NCI-H524 treated with DMSO at 0.1 percent for 48 hours (cell line): Measurements from ENCODE around the gene POLG2.
"Not testable (repeated sequence)": the region's sequence is repeated elsewhere in the genome, so short reads cannot be mapped to it uniquely, and the experiment has no call there.

Experiments used
- DNase-seq: peaks from one replicate; lab custom pipeline; 2025; lab: John Stamatoyannopoulos, UW

The POLG2 gene

DNA sequence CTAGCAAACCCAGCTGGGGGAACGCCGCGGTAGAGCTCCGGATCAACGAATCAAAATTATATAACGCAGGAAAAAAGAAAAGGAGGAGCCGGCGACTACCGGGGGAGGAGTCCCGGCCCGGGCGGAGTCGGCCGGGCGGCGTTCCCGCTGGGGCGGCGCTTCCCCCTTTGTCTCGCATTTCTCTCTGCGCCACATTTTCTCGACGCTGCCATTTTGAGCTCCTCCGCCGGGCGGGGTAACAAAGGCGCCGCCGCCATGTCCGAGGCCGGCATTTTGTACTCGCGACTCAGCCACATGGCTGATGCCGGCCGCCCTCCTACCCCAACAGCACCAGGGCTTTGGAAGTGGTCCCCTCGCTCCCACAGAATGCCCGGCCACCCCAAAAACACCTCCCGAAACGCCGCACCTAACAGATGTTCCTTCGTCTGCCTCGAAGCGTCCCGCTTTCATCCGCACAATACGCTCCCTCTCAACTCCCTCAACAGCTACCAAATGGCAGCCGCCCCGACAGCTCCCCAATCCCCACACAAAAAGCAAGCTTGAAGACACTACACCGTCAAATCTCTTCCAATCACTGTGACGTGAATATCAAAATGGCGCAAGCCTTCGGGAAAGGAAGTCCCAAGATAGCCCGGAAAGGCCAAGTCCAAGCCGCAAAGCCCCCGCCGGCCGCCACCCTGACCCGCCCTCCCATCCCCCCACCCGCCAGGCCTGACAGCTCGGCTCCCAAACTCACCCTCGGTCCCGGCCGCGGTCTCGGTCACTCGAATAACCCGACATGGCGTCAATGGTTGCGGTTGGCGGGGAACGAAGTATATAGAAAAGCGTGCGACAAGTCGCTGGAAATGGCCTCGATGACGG is 8.7 kb upstream of the POLG2 start:
- no peak for DNase-seq

DNA sequence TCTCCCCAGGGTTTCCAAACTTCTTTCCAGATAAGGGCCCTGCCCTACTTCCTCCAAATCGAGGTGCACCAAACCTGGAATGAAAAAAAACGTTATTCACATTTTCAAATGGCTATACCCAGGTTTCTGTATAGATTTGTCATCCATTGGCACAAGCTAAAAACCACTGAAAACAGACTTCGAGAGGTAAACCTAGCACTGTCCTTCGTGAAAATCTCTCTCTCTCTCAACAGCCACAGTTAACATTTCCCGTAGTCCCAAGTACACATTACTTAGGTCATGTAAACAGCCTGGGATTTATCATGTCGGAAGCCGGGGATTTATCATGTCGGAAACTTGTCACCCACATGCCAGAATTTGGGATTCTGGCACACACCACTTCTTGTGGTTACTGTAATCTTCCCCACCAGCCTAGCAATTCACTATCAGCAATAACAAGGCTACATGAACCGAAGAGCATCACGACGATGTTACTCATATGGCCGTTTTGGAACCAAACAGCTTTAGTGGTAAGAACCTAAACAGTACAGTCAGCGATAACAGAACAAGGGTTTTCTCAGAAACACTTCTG is 8.0 kb upstream of the POLG2 start:
- DNase-seq: no peak

DNA sequence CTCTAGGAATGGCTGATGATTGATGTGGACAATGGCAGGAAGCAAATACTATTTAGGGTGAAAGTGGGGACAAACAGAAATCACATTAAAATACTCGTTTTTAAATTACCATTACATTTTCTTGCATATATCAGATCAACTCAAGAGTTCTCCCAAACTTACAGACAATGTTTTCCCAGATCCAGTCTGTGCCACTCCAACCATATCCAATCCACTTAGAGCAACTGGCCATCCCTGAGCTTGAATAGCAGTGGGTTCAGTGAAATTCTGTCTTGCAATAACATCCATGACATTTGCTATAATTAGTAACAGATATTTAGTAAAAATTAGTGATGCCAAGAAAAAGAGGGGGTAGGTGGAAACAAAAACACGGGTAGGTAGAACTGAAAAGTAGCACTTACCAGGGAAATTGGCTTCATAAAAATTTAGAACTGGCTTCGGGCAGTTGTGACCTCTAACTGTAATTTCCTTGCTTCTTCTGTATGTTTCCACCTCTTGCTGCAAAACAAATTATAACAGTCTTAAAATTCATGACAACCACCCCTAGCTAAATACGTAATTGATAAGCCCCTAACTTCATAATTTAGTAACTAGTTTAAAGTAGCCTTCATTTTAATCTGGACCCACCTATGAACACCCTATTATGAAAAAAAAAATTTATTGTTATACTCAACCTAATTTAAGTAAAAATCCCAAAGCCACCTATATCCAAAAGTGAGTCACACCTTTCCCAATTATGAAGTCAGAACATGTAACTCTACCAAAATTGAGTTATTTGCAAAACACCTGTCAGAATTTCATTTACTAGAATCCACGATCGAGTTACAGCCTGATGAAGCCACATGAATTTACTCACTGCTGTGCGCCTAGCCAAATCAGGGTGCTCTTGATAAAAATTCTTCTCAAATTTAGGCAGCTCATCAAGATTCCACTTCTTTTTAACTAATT is 7.2 kb upstream of the POLG2 start:
- DNase-seq: no peak

DNA sequence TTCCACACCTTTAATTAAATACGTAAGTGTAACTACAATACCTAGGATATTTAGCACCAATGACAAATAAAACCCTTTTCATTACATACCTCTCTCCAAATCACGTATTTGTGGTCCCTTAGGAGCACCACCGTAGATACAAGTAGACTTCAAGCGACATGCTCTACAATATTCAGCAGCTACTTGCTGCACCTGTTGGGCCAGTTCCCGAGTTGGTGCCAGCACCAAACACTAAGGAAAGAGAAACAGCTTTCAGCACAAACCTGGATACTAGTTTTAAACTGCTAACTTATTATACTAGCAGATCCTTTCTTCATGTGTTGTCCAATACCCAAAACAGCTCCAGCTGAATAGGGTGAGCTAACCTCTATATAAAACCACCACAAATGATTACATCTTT is 6.5 kb upstream of the POLG2 start:
- DNase-seq: no peak

DNA sequence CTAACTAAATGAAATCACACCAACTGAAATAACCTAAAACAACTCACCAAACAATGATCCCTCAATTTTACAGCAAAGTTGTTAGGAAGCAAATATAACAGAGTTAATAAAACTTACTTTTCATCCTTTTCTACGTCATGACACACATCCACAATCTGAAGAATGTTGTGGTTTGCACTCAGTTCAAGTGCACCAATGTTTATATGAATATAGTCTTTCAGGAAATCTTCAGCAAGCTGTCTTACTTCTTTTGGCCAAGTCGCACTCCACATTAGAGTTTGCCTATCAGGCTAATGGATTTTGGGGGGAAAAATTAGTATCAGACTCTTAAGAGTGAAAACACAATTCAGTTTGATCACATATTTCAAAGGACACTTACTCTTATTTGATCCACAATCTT is 6.0 kb upstream of the POLG2 start:
- DNase-seq: no peak

DNA sequence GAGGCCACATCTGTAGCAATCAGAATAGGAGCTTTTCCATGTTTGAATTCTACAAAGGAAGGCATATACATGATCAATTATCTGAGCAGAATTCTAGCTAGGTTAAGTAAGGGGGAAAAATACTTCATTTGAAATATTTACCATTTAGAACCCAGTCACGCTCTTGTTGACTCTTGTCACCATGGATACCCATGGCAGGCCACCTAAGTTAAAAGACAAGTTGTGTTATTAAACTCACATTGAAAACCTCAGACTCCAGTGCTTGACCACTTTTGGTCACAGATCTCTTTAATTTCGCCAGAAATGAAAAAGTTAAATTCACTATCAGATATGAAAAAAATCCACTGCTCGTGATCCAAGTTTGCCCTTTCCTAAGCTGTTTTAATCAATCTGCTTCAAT is 5.2 kb upstream of the POLG2 start:
- no peak for DNase-seq

DNA sequence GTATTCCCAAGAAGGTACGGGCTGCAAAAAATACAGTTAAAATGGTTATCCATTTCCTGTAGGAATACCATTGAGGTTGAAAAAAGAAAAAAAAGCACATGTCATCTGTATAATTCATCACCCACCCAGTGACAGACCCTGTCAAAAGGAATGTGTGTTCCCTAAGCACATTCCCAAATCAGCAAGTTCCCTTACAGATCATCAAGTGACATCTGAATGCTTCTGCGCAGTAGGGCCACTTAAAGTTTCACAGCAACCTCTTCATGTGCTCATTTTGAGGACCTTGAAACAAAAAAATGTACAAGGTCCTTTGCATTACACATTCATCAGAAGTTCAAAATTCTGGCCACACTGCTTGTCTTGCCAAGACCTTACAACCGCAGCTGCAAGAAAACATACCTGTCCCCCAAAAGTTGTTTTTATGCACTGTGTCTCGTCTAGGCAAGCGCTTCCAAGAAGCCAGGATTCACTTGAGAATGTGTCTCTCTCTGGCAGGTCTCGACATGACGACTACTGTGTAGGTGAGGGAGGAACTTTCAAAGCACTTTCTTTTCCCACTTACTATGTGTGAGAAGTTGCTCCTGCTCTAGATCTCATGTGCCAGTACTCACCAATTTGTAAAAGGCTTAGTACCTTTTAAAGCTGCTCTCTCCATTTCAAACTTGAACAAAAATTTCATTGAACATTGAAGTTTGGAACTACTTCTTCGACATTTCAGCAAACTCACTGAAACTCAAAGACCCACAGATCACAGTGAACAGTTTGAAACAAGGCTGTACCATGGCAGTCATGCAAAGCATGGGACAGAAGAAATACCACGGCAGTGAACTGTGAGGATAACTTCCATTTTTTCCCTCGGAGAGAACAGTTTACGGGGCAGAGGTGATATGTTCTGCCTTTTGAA is 4.3 kb upstream of the POLG2 start:
- no peak for DNase-seq

DNA sequence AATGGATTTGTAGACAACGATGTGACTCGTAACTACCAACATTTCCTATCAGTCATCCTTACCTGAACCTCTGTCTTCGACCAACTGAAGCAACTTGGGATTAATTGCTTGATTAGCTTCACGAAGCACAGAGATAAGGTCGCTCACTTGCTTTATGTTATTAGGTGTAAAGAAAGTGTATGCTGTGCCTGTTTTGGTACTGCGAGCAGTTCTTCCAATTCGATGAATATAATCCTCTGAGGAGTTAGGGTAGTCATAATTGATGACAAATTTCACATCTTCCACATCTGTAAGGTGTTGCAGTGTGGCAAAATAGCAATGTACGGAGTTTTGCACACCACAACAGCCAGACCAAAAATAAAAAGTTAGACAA is 3.6 kb upstream of the POLG2 start:
- no peak for DNase-seq

DNA sequence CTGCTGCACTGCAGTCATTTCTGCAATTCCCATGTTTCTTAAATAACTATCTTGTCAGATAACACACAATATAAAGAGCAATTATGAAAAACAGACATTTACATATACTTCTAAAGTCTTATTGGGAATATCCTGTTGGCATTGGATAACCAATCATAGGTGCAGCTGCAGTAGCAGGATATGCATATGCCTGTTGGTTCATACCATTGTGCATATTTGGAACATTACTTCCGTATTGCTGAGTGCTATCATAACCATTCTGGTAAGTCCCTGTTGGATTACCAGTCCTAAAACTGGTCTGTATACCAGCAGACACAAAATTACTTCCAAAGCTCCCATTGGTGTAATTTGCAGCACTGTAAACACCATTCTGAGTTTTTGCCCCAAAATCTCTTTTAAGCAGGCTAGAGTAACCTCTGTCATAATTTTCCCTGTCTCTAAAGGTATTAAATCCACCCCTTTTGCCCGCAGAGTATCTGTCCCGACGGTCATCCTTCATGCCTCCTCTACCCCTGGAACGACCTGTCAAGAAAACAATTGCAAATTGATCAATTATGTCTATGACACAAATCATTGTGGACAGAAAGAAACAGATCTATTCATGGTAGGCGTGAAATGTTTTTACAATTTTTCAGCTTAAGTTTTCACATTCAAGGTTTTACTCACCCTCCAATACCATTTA is 3.1 kb upstream of the POLG2 start:
- no peak for DNase-seq

DNA sequence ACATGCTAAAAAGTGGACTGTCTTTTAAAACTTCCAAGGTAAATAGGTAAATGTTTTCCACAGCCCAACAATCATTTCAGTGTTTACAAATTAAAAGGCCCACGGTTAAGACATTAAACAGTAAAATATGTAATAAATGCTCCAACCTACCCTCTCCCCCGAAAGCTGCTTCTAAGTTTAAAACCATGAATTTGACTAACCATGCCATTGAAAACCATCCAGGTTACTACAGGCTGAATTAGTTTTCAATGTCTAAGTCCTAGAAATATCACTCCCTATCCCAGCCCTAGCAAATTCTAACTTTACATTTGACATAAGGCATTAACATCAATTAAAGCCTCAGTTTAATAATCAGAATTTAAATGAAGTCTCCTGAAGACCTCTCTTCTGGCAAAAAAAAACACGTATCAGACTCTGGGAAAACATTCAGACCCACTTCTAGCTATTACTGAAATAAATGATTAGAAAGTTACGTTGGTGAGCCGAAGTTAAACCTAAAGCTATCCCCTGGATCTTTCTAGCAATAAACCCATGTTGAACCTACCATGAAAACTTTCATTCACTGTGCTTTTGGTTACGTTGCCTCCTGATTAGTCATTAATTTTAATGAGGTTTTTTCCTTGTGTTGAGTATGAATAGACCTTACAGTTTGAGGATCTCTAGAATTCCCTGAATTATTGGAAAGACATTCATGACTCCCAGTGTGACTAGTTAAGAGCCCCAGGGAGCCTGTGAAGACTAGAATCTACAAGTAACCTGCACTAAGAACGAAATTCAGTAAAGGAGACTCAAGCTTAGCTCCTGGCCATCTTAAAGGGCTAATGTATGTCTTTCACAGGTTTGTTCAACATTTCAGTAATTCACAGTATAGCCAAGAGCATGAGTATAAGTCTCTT is 1.7 kb upstream of the POLG2 start:
- no peak for DNase-seq

DNA sequence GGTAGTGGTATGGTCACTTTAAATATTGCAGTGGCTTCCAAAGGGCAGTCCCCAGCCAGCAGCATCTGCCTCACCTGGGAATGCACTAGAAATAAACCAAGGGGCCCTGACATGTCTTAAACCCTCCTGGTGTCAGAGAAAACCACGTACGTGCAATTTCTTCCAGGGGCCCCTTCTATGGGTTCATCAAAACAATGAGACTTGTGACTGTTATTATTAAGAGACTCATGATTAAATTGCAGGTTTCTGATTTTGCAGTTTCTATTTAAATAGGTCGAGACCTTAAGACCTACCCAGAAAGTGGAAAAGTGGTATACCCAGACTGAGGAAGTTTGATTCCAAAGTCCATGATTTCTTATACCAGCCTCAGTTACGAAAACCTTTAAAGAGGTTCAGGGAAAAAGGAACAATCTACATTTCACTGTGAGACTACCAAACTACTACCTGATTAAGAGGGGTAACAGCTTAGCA is 746 bp upstream of the POLG2 start:
- DNase-seq: no peak

DNA sequence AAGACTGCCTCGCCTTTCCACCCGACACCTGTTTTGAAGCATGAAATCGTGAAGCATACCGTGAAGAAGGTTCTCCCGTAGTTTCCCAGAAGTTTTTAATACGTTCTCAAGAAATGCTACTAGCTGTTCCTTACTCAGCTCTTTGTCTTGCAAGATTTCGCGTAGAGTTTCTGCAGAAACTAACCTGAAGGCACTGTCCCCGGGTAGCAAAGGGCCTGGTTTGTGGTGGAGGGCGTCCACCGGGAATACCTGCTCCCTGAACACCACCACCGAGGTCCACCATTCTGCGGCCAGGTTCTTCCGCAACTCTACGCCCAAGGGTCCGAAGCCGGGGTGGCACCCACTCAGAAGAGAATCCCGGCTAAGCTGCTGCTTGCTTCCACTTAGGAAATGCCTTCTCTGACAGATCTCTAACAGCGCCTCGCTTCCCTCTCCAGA is 487 bp downstream of the POLG2 start:
- no peak for DNase-seq

DNA sequence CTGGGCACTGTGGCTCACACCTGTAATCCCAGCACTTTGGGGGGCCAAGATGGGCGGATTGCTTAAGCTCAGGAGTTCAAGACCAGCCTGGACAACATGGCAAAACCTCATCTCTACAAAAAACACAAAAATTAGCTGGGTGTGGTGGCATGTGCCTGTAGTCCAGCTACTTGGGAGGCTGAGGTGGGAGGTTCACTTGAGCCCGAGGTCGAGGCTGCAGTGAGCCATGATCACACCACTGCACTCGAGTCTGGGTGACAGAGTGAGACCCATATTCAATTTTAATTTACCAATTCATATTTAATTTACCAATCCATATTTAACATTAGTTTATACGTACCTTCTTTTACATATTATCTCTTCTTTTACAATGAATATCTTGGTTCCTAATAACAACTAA is 1.6 kb downstream of the POLG2 start:
- DNase-seq: not testable (repeated sequence)

DNA sequence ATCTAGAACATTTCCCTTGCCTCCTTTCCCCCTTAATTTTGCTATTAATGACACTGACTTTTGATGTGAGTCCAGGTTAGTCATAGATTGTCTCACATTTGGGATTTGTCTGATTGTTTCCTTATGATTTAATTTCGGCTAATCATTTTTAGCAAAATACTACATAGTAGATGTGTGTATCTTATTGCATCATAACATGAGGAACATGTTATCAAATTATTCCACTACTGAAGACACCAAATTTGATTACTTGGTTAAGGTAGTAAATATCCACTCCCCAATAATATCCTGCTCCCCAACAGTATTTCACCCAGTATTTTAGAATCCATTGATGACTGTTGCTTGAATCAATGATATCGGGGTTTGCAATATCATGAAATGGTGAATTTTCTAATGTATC is 2.7 kb downstream of the POLG2 start:
- no peak for DNase-seq

DNA sequence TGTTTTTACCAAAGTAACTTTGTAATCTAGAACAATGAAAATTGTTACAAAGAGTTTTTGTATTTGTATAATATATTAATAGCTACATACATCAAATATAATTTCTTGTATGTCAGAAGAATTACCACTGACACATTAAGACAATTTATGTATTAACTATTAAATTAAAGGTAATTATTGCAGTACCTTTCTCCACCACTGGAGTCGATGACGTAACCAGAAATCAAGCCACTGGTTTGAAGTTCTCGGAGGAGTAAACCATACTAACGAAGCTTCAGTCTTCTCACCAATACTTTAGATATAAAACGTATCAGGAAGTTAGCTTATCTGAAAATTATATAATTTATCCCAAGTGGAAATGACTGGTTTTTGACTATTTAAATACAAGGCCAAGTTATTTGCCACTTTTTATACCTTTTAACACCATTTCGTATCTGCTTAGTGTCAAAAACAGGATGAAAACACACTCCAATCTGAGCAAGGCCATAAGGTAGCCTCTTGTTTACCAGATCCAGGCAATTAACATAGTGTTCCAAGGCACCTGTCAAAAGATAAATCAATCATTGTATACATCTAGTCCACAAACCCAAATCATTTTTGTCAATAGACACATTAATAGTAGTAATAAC is 4.3 kb downstream of the POLG2 start:
- DNase-seq: no peak

DNA sequence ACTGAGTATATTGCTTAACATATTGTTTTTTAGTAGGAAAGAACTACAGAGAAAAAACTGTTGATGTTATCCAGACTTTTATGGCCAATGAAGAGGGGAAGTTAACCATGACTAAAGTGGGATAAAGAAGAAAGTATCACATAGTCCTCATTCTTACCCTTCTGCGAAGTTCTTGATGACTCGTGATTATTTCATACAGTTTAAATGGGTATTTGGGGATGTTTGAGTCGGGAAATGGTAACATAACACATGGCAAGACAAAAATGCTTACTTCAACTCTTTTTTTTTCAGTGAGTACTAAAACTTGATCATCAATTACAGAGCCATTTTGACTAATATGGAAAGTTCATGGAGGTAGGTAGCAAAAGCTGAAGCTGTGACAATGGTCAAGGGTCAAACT is 4.9 kb downstream of the POLG2 start:
- no peak for DNase-seq

DNA sequence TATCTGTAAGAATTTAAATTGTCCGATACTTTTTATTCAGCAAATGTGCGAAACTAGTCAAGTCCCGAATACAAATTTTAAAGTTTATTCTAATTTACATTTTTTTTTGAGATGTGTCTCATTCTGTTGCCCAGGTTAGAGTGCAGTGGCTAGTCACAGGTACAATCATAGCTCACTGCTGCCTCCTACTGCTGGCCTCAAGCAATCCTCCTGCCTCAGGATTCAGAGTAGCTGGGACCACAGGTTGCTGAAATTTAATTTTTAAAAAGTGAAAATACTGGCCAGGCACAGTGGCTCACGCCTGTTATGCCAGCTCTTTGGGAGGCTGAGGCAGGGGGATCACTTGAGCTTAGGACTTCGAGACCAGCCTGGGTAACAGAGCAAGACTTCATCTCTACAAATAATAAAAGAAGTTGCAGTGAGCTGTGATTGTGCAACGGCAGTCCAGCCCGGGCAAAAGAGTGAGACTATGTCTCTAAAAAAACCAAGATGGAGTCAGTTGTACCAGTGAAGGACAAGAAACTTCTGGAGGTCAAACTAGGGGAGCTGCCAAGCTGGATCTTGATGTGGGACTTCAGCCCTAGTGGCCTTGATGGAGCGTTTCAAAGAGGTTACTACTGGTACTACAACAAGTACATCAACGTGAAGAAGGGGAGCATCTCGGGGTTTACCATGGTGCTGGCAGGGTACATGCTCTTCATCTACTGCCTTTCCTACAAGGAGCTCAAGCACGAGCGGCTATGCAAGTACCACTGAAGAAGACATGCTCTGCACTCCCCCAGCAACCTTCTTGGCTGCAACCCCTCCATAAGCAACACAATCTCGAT is 5.6 kb downstream of the POLG2 start:
- no peak for DNase-seq

DNA sequence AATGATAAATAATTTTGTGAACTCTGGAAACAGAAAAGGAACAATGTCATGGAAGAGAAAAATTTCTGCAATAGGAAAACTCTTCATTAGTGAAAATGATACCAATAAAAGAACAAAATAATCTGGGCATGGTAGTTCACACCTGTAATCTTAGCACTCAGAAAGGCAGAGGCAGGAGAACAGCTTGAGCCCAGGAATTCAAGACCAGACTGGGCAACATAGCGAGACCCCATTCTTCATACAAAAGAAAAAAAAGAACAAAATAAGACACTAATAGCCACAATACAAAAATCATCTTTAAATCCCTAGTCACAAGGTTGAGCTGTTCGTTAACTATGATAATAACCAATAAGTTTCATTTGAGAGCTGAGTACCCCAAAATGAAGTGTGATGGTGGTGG is 8.6 kb downstream of the POLG2 start:
- DNase-seq: no peak

DNA sequence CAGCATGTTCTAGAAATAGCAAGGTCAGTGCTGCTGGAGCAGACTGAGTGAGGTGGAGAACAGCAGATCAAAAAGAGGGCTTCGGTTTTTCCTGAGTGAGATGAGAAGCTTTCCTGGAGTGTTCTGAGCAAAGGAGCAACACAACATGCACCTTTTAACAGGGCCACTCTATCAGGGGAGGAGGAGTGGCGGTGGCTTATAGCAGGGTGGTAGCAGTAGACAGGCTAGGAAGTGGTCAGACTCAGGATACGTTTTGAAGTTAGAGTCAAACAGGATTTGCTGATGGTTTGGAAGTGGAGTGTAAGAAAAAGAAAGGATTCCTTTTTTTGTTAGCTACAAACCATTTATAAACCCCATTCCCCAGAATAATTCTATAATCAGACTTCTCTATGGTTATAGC is 12.5 kb downstream of the POLG2 start:
- DNase-seq: no peak
